ENCODE data around the gene ITGB2. TPM values are rescaled to one million over a fixed set of nuclear protein-coding genes. Genes with fewer than 3 reads are reported as not detected.
"Not testable (repeated sequence)": the region's sequence is repeated elsewhere in the genome, so short reads cannot be mapped to it uniquely, and the experiment has no call there.

Gene ITGB2
- total RNA-seq, 4 donors from 2014 or later = 18.4 to 40.7 (median 20.4) TPM

GRCh38 chr21:44885615-44886014, 35.1 kb downstream of the ITGB2 start:
- DNase-seq (ENCODE audit: low spot score in 2 of 2) = no peak
- intact Hi-C loops (cut with DNase I; ENCODE audit: low total_unique reads) = loop anchor here (5.0 kb wide), 1 partner anchor 1452 kb away; no protein-coding TSS in a partner anchor
- WGBS, 2 donors = 75 to 80% methylated on average over 11 of the region's 11 CpGs
- TF ChIP-seq CTCF (IDR thresholded peaks at IDR 0.05) = no peak
- TF ChIP-seq POLR2A (IDR thresholded peaks at IDR 0.05) = no peak
- no peak overlapping the region for H3K4me3 ChIP-seq (ENCODE audit: low read depth, poor library complexity, severe bottlenecking)

- 70 to 75% methylated on average over 5 to 6 of the region's 7 CpGs for WGBS, 2 donors
- no peak for TF ChIP-seq CTCF (IDR thresholded peaks at IDR 0.05)
- TF ChIP-seq POLR2A (IDR thresholded peaks at IDR 0.05) = no peak
- intact Hi-C loops (cut with DNase I; ENCODE audit: low total_unique reads) = no loop called here
- DNase-seq (ENCODE audit: low spot score in 2 of 2) = no peak
- no peak overlapping the region for H3K4me3 ChIP-seq (ENCODE audit: low read depth, poor library complexity, severe bottlenecking)
Measured at GRCh38 chr21:44884097-44884496, 36.6 kb downstream of the ITGB2 start.

- DNase-seq (ENCODE audit: low spot score in 2 of 2) = no peak
- 77 to 88% methylated on average over 11 of the region's 11 CpGs for WGBS, 2 donors
- no peak for TF ChIP-seq POLR2A (IDR thresholded peaks at IDR 0.05)
- TF ChIP-seq CTCF (IDR thresholded peaks at IDR 0.05) = no peak
- intact Hi-C loops (cut with DNase I; ENCODE audit: low total_unique reads) = no loop called here
- no peak overlapping the region for H3K4me3 ChIP-seq (ENCODE audit: low read depth, poor library complexity, severe bottlenecking)
Measured at GRCh38 chr21:44883250-44883649, 37.4 kb downstream of the ITGB2 start.

- no peak overlapping the region for H3K4me3 ChIP-seq (ENCODE audit: low read depth, poor library complexity, severe bottlenecking)
- TF ChIP-seq CTCF (IDR thresholded peaks at IDR 0.05) = no peak
- TF ChIP-seq POLR2A (IDR thresholded peaks at IDR 0.05) = no peak
- DNase-seq (ENCODE audit: low spot score in 2 of 2) = no peak
- WGBS, 2 donors = 66 to 74% methylated on average over 6 of the region's 6 CpGs
- intact Hi-C loops (cut with DNase I; ENCODE audit: low total_unique reads) = no loop called here
Measured at GRCh38 chr21:44881198-44881872, 39.4 kb downstream of the ITGB2 start.

GRCh38 chr21:44880405-44881197, 40.1 kb downstream of the ITGB2 start:
- 57 to 58% methylated on average over 8 of the region's 8 CpGs for WGBS, 2 donors
- TF ChIP-seq CTCF (IDR thresholded peaks at IDR 0.05) = no peak
- intact Hi-C loops (cut with DNase I; ENCODE audit: low total_unique reads) = no loop called here
- no peak overlapping the region for H3K4me3 ChIP-seq (ENCODE audit: low read depth, poor library complexity, severe bottlenecking)
- no peak for DNase-seq (ENCODE audit: low spot score in 2 of 2)

- DNase-seq (ENCODE audit: low spot score in 2 of 2); H3K4me3 ChIP-seq (ENCODE audit: low read depth, poor library complexity, severe bottlenecking): not testable (repeated sequence)
- intact Hi-C loops (cut with DNase I; ENCODE audit: low total_unique reads) = loop anchor here (10.0 kb wide), 1 partner anchor 64 kb away; the partner anchor contains the start of gene SUMO3
- WGBS, 2 donors = 85 to 97% methylated on average over 8 of the region's 8 CpGs
Measured at GRCh38 chr21:44879238-44879637, 41.5 kb downstream of the ITGB2 start.

Data from lower leg skin (tissue), 4 donors.